GM19043 (cell line): ENCODE results near the gene TAS2R19.
"Not testable (repeated sequence)": the region's sequence is repeated elsewhere in the genome, so short reads cannot be mapped to it uniquely, and the experiment has no call there.

Experiments
- ATAC-seq: cut with Tn5 transposase; IDR thresholded peaks from one replicate; pipeline ENCODE4 v1.9.1; 2021; ENCODE audit warnings: low read depth; ENCODE audit not compliant: unreplicated experiment

The TAS2R19 gene

GRCh38 chr12:11022520-11022919 lies at the start of gene TAS2R19:
Gene TAS2R19, minus strand, starts transcription at chr12:11022620. Its CDS starts 49 bp downstream, at chr12:11022571.
- ATAC-seq: no peak

GRCh38 chr12:11071414-11071813 lies 49.0 kb upstream of the TAS2R19 start:
- no peak for ATAC-seq

GRCh38 chr12:11070999-11071398 lies 48.6 kb upstream of the TAS2R19 start:
- ATAC-seq: no peak

DNA sequence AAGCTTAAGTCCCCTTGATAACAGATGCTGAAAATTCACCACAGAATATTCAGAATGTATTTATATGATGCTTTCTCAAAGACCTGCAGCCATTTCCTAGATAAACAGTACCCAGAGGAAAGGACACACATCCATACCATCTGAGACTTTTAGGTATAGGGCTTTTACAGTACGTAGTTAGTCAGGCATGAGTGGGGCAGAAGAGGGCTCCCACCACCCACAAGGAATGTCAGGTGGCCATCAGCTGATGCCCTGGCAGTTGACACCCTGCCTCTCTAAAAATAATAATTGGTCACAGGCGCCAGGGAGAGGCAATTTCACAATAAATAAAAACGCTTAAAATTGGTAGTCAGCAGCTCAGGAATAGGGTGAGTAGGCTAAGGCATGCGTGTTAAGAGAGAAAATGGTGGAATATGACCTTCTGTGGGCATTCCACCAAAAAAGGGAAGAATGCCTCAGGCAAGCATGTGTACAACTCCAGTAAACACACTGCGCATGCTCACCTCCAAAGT lies 47.5 kb upstream of the TAS2R19 start:
- ATAC-seq: no peak

DNA sequence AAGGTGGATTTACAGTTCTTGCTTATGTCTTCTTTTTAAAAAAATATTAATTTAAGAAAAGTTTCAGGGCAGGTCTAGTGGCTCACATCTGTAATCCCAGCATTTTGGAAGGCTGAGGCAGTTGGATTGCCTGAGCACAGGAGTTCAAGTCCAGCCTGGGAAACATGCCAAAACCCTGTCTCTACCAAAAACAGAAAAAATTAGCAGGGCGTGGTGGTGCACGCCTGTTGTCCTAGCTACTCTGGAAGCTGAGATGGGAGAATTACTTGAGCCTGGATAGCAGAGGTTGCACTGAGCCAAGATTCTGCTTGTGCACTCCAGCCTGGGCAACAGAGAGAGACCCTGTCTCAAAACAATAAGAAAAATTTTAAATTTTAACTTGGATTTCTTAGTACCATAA lies 45.1 kb upstream of the TAS2R19 start:
- no peak for ATAC-seq

GRCh38 chr12:11062194-11062593 lies 39.8 kb upstream of the TAS2R19 start, which contains the start of gene TAS2R46:
Gene TAS2R46, minus strand, starts transcription at chr12:11062294. Its CDS starts 0 bp downstream, at chr12:11062294.
- ATAC-seq: not testable (repeated sequence)

DNA sequence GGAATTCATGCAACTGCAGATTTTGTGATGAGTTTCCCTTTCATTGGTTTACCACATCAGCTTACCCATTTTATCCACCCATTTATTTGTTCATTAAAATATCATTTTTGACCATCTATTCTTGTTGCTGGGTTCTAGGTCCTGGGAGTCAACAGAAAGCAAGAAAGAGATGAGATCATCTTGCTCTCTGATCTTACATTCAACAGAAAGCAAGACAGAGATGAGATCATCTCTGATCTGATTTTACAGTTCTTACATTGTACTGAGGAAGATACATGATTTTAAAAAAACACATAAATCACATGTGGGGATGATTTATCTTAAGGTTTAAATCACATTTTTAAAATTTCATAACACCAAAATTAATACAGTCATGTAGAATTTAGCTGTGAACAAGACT lies 37.4 kb upstream of the TAS2R19 start:
- ATAC-seq: no peak

DNA sequence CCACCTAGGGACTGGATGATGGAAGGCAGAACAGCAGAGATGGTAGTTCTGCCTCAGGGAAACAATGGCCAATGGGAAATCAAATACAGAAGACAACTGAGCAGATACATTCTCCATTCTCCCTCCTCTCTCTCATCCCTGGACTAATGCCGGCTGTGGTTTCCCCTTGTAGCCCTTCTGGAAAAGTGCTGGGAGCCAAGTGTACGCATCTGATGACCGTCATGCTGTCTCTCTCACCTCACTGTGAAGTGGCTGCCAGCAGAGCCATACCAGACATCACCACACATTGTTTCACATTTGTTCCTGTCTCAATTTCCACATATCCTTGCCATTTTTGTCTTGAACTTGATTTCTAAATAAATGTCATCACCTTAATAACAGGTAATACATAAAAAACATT lies 36.6 kb upstream of the TAS2R19 start:
- ATAC-seq: no peak

GRCh38 chr12:11055306-11055705 lies 32.9 kb upstream of the TAS2R19 start:
- ATAC-seq: no peak

- ATAC-seq: not testable (repeated sequence)
Observed at GRCh38 chr12:11049806-11050531, 27.5 kb upstream of the TAS2R19 start.

DNA sequence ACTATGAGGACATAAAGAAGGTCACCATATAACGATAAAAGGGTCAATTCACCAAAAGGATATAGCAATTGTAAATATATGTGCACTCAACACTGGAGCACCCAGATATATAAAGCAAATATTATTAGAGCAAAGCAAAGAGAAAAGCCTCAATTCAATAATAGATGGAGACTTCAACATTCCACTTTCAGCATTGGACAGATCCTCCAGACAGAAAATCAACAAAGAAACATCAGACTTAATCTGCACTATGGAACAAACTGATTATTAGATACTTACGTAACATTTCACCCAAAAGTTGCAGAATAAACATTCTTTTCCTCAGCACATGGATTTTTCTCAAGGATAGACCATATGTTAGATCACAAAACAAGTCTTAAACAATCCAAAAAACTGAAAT lies 18.9 kb upstream of the TAS2R19 start:
- not testable (repeated sequence) for ATAC-seq

- no peak for ATAC-seq
Observed at GRCh38 chr12:11040162-11040561, 17.7 kb upstream of the TAS2R19 start.

DNA sequence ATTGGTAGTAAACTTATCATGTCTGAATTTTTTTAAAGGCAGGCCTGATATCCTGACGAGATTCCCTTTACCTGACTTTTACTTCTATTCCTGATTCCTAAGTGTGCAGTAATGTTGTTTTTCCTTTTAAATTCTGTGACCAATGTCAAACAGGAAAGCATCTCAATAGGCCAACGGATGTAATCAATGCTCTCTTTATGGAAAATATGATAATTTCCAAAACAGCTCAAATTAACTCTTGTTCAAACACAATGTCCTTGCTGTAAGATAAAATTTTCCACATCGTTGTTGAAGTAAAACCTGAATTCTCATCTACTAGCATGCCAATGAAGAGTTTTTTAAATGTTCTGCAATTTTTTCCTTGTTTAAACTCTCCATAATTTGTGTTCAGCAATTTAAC lies 16.8 kb upstream of the TAS2R19 start:
- ATAC-seq: no peak

GRCh38 chr12:11033959-11034358 lies 11.5 kb upstream of the TAS2R19 start:
- not testable (repeated sequence) for ATAC-seq

GRCh38 chr12:11031307-11031706 lies 8.9 kb upstream of the TAS2R19 start, which contains the start of gene TAS2R31:
Gene TAS2R31, minus strand, starts transcription at chr12:11031407. Its CDS starts 72 bp downstream, at chr12:11031335.
- ATAC-seq: no peak

- no peak for ATAC-seq
Observed at GRCh38 chr12:11026118-11026517, 3.7 kb upstream of the TAS2R19 start.

DNA sequence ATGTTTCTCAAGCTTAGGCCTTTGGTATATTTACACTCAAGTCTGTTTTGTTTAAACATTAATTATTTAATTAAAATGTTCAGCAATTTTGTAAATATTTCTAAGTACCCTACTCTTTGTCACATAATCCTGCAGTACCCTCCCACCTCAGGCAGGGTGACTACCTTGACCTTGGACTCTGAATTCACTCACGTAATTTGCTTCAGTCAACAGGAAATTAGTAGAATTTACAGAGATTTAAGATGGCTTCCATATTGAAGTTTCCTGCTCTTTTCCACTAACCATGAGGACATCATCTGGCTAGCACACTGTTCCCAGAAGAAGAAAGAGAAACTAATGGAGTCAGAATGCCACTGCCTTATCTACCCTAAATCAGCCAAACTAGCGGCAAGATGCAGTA lies 967 bp upstream of the TAS2R19 start:
- no peak for ATAC-seq

DNA sequence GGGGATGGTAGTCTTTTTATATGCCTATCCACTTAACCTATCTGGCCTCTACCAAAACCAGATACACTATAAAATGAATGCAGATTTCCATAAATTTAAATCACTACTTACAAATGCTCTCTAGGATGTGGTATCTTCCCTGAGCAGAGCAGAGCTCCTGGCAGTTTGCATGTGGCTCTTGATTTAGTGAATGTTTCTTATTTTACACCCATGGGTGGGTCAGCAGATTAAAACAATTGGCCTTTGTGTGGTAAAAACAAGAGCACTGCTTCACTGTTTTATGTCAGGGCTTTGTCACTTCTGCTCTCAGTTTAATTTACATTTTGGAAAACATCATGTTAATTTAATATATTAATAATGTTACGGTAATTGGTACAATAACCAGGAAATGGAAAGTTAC lies 5.5 kb downstream of the TAS2R19 start:
- ATAC-seq: no peak

DNA sequence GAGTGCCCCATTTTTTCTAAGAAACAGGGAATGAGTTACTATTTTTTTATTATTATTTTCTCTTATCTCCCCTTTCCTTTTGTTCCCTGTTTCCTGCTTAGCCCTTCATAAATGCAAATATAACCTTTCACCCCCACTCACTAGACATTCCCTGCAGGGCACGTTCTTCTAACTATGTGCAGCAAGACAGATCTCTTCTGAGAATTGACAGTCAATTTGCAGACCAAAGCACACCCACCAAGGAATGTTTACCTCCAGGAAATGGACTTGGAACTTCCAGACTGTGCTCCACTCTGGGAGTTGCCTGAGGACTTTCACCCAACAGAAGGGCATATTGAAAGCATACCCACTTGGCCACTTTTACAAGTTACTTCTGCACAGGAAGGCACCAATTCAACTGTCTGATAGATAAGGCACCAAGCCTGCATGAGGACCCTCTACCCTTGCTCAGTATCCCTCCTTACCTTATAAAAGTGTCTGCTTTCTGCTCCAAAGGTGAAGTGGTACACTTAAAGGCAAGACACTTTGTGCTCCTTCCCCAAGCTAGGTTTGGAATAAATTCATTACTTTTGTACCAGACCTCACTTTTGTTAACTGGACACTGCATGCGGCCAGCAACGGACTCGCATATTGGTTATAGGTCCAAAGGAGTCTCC lies 6.5 kb downstream of the TAS2R19 start:
- no peak for ATAC-seq

DNA sequence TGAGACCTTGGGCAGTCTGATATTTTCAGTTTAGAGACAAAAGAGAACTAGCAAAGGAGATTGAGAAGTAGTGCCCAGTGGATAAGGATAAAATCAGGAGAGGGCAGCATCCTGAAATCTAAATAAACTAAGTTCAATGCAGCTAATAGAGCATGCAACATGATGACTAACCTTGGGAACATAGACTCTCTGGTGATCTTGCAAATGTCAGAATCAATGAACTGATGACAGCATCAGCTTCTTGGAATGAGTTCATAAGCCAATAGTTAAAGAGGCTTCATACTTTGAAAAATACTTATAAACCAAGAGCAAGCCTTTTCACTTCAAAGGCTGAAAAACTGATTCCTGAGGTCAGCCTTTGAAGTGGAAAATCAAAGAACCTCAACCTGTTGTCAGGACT lies 8.2 kb downstream of the TAS2R19 start:
- no peak for ATAC-seq

GRCh38 chr12:11007608-11008007 lies 14.8 kb downstream of the TAS2R19 start:
- no peak for ATAC-seq

DNA sequence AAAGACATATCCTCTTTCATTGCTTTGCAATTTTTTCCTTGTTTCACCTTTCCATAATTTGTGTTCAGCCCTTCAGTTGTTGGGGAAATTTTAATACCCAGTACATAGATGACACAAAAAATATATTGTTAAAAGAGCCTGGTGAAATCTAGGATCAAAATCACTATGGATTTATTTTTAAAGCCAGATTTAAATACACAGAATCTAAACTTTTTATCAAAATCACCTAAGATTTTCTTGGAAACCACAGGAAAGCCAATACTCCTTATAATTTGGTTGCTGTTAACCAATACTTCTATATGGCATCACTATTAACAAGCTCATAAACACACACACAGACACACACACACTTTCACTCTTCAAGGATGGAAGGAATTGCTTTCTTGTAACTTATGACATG lies 24.2 kb downstream of the TAS2R19 start, which contains the start of gene TAS2R20:
TAS2R20 (minus strand) TSS at position 101 of the 400 bp plus-strand sequence. CDS start 429 bp downstream, outside the sequence.
- ATAC-seq: no peak
